GM10266 (cell line): ENCODE results near the gene KIFC1.
A peak's percentile ranks its signal among the peaks of the same experiment; 100 is the strongest.

Experiments
- DNase-seq: peaks from one replicate; pipeline ENCODE4 v3.0.0; 2012; ENCODE audit errors: extremely low spot score
- TF ChIP-seq, protein P1 (sequence below): IDR thresholded peaks from 2 replicates; pipeline ENCODE4 v1.5.1; 2012; ENCODE audit warnings: mild to moderate bottlenecking, low read depth; ENCODE audit not compliant: control insufficient read depth, insufficient read depth; ENCODE audit errors: missing control alignments

KIFC1 gene

DNA sequence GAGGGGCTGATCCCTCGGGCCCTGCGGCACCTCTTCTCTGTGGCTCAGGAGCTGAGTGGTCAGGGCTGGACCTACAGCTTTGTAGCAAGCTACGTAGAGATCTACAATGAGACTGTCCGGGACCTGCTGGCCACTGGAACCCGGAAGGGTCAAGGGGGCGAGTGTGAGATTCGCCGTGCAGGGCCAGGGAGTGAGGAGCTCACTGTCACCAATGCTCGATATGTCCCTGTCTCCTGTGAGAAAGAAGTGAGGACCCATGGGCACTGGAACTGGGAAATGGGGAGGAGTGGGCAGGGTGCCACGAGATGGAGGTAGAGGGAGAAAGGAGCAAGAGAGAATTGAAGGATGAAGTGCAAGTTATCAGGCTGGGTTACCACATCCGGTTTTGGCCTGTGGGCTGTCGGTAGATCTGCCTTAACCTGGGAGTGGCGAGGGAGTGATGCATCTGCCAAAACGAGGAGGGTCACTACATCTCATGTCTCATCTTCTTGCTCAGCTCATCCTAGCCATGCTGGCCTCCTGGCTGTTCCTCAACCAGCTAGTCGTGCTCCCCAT lies 13.8 kb downstream of the KIFC1 start:
- TF ChIP-seq, protein P1, sequence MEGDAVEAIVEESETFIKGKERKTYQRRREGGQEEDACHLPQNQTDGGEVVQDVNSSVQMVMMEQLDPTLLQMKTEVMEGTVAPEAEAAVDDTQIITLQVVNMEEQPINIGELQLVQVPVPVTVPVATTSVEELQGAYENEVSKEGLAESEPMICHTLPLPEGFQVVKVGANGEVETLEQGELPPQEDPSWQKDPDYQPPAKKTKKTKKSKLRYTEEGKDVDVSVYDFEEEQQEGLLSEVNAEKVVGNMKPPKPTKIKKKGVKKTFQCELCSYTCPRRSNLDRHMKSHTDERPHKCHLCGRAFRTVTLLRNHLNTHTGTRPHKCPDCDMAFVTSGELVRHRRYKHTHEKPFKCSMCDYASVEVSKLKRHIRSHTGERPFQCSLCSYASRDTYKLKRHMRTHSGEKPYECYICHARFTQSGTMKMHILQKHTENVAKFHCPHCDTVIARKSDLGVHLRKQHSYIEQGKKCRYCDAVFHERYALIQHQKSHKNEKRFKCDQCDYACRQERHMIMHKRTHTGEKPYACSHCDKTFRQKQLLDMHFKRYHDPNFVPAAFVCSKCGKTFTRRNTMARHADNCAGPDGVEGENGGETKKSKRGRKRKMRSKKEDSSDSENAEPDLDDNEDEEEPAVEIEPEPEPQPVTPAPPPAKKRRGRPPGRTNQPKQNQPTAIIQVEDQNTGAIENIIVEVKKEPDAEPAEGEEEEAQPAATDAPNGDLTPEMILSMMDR, result no peak
- no peak for DNase-seq

GRCh38 chr6:33406126-33406525 lies 14.5 kb downstream of the KIFC1 start:
- DNase-seq, result no peak
- TF ChIP-seq, protein P1, result no peak

DNA sequence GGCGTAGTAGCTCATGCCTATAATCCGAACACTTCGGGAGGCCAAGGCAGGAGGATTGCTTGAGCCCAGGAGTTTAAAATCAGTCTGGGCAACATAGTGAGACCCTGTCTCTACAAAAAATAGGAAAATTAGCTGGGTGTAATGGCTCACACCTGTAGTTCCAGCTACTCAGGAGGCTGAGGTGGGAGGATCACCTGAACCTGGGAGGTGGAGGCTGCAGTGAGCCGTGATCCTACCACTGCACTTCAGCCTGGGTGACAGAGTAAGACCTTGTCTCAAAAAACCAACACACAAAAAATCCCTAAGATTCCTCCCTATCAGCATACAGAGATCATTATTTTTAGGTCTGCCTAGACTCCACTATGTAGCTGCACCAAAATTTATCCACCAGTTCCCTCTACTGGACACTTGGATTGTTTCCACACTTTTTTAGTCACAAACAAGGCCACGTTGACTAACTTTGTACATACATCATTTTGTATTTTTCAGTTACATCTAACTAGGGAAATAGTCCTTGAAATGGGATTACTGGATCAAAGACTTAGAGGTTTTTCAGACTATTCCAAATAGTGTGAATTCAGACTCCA lies 15.6 kb downstream of the KIFC1 start:
- TF ChIP-seq, protein P1, result no peak
- DNase-seq, result no peak

DNA sequence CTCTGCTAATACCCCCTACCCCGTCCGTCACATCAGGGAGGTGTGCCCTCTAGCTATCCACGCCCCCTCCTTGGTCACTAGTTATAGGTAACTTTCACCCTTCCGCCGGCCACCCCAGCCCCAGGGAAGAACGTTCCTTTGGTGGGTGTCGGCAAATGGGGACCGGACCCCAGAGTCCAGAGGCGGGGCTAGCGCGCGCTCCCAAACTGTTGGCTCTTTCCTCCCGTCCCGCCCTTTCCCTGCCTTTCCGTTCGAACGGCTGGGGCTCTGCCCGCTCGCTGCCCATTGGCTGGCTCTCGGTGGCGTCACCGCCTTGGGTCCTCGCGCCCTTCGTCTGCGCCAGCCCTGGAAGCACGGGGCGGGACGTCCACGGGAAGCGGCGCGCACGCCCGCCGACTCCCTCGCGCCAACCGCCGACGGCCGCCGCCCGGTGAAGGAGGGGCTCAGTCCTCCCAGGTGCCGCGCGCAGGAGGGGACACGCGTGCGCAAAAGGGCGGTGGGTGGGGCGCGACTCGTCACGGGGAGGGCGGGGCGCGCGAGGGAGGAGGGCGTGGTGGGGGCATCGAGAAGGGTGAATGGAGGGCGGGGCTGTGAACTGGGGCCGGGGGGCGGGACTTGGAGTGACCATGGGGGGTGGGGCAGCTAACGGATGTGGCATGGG lies 18.6 kb downstream of the KIFC1 start:
- TF ChIP-seq, protein P1, result no peak
- DNase-seq, result peak; percentile 99

- TF ChIP-seq, protein P1, result peak; percentile 13
- DNase-seq, result peak; percentile 91
Observed at GRCh38 chr6:33410711-33411631, 19.3 kb downstream of the KIFC1 start, which contains the start of gene PHF1. PHF1 (plus strand) TSS chr6:33411014; CDS start chr6:33412264, 1,250 bp downstream.

DNA sequence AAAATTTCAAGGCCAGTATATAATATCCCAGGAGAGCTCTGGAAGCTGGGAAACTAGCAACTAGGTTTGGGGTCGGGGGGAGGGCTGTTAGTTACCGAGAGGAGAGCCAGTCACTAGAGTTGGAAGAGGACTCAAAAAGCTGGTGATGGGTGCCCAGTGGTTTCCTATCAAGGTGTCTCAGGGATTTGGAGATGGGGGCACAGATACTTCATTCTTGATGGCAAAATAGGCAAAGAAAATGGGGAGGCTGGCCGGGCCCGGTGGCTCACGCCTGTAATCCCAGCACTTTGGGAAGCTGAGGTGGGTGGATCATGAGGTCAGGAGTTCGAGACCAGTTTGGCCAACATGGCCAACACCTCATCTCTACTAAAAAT lies 20.0 kb downstream of the KIFC1 start:
- TF ChIP-seq, protein P1, result no peak
- DNase-seq, result no peak
